Limb (tissue), 2 donors: ENCODE results near the gene TMTC3.

Source experiments
- DNase-seq, 2 donors: peaks; one replicate each; pipeline ENCODE4 v3.0.0-alpha.2; 2016; ENCODE audit errors: extremely low spot score in 2 of 2

TMTC3 gene

DNA sequence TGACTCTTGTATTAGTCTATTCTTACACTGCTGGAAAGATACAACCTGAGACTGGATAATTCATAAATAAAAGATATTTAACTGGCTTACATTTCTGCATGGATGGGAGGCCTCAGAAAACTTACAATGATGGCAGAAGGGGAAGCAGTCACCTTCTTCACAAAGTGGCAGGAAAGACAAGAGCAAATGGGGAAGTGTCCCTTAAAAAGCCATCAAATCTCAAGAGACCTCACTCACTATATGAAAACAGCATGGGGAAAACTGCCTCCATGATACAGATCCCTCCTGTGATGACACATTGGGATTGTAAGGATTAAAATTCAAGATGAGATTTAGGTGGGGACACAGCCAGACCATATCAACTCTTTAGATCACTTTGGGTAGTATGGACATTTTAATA, 83.7 kb downstream of the TMTC3 start:
- DNase-seq = no peak

DNA sequence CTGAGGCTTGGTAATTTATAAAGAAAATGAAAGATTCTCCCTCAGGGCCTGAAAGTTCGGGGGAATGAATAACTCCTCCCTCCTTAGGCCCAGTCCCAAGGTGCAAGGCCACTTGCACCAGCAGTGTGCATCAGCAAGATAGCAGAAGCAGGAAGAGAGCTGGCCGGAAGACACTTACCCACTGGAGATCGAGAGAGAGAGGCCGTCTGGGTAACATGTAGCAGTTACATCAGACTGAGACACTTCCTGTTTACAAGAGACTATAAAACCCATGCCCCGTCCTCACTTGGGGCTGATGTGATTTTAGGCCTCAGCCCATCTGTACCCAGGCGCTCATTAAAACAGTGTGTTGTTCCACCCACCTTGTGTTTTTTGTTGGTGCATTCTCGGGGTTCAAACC, 85.2 kb downstream of the TMTC3 start:
- no peak for DNase-seq

DNA sequence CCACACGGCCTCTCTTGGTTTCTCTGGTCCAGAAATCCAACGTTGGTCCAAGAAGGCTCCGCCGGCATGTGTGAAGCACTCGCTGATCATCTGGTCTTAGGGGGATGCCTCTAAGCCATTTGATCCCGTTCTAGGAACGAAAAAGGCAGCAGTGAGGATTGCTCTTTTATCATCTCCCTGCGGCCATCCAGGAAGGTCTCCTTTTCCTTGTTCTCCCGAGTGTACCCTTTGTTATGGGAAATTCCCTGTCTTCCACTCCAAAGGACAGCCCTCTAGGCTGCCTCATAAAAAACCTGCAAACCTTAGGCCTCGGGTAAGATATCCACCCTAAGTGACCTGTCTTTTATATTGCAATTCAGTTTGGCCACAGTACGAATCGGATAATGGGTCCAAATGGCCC, 85.8 kb downstream of the TMTC3 start:
- no peak for DNase-seq

DNA sequence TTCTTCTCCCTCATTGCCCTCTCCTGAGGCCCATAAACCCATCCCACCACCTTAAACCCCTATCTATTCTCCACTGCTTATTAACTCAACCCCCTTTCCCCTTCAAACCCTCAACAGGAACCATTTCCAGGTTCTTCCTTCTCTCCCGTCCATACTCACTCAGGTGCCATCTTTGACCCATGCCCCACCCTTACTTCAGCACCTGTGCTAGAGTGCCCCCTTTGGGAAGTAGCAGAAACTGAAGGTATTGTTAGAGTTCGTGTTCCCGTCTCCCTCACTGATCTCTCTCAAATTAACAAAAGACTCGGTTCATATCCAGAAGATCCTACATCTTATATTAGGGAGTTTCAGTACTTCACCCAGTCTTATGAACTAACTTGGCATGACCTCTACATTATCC, 86.6 kb downstream of the TMTC3 start:
- DNase-seq = no peak

DNA sequence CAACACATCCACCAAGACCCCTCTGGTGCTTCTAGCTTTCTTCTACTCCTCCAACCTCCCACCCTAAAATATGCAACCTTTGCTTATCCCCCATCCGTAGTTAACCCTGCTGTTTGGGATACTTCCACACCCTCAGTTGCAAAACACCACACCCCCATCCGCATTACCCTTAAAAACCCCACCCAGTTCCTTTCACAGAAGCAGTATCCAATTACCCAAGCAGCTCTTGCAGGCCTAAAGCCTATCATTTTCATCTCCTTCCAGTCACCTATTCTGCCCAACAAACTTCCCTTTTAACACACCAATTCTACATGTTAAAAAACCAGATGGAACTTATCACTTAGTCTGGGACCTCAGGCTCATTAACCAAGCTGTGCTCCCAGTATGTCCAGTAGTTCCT, 88.2 kb downstream of the TMTC3 start:
- no peak for DNase-seq

DNA sequence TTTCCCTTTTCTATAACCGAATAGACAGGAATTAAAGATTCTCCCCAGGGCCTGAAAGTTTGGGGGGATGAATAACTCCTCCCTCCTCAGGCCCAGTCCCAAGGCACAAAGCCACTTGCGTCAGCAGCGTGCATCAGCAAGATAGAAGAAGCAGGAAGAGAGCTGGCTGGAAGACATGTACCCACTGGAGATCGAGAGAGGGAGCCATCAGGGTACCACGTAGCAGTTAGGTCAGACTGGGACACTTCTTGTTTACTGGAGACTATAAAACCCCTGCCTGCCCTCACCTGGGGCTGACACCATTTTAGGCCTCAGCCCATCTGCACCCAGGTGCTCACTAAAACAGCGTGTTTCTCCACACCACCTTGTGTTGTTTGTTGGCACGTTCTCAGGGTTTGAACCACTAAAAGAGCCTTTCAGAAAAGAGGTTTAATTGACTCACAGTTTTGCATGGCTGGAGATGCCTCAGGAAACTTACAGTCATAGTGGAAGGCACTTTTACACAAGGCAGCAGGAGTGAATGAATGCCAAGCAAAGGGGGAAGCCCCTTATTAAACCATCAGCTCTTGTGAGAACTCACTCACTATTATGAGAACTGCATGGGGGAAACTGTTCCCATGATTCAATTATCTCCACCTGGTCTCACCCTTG, 93.2 kb downstream of the TMTC3 start:
- DNase-seq = no peak

DNA sequence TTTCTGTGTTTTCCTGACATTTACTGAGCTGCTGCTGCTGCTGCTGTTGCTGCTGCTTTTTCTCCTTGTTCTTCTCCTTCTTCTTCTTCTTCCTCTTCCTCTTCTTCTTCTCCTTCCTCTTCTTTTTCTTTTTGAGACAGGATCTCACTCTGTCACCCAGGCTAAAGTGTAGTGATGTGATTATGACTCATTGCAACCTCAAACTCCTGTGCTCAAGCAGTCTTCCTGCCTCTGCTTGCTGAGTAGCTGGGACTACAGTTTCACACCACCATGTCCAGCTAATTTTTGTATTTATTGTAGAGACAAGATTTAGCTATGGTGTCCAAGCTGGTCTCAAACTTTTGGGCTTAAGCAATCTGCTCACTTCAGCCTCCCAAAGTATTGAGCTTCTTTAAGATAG, 95.8 kb downstream of the TMTC3 start:
- DNase-seq = no peak

DNA sequence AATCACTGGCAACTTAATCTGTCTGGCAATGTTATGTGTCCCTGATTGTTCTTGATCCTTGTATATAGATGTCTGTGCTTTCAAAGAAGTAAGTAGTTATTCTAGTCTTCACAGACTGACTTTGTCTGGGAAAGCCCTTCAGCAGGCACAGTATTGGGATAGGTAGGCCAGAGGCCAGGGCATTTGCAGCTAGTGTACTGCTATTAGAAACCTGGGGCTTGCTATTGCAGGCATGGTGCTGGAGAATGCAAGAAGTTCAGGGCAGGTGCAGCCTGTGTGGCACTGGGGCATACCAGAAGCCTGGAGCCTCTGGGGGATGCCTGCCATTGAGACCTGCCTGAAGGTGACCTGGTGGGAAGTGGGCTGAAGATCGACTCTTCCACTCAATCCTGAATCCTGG, 96.3 kb downstream of the TMTC3 start:
- no peak for DNase-seq

DNA sequence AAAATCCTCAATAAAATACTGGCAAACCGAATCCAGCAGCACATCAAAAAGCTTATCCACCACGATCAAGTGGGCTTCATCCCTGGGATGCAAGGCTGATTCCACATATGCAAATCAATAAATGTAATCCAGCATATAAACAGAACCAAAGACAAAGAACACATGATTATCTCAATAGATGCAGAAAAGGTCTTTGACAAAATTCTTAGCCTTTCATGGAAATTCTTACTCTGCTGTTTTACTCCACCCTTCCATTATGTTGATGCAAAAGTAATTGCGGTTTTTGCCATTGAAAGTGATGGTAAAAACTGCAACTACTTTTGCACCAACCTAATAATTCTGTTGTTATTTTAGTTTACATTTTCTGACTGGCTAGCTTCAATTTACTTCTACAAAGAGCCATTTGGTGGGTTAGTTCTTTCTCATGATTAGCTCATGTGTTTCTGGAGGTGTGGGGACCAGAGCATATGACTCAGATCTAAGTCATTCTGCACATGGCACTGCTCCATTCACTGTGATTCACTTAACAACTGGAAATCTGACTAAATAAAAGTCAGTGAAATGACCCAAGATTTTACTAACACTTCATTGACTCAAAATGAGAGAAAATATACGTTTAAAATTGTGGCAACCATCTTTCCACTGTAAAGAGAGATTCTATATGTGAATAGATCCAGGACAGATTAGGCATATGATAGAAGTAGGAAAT, 99.9 kb downstream of the TMTC3 start:
- DNase-seq = no peak

DNA sequence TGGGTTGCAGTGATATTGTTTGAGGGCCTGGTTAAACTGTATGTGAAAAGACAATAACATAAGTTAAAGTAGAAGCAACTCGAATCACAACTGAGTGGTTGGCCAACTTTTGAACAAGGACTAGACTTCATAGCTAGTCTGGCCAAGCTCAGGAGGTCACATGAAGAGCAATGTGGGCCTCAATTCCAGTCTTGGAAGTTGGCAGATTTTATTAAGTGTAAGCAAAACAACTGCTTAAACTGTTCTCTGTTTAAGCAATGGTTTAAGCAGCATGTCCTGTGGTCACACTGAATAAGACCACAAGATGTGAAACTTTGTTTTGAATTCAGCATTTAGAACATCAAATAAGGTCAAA, 100.4 kb downstream of the TMTC3 start:
- DNase-seq = no peak

DNA sequence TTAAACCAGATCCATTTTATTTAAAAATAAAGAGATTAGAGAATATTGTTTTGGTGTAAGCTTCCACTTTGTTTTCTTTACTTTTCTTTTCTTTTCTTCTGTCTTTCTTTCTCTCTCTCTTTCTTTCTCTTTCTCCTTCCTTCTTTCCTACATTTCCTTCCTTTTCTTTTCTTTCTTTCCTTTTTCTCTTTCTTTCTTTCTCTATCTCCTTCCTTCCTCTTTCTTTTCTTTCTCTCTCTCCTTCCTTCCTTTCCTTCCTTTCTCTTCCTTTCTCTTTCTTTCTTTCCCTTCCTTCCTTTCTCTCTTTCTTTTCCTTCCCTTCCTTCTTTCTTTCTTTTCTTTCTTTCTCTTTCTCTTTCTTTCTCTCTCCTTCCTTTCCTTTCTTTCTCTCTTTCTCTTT, 100.8 kb downstream of the TMTC3 start:
- DNase-seq = no peak

DNA sequence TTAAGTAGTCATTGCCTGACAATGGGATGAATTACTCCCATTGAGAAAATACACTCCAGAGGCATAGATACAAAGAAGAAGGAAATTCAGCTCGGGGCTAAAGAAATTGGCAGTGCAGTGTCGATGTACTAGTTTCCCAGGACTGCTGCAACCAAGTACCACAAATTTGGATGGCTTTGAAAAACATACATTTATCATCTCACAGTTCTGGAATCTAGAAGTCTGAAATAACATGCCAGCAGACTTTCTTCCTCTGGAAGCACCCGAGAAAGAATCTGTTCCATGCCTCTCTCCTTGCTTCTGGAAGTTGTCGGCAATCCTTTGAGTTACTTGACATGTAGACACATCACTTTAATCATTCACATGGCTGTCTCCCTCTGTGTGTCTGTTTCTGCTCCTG, 101.9 kb downstream of the TMTC3 start:
- no peak for DNase-seq

DNA sequence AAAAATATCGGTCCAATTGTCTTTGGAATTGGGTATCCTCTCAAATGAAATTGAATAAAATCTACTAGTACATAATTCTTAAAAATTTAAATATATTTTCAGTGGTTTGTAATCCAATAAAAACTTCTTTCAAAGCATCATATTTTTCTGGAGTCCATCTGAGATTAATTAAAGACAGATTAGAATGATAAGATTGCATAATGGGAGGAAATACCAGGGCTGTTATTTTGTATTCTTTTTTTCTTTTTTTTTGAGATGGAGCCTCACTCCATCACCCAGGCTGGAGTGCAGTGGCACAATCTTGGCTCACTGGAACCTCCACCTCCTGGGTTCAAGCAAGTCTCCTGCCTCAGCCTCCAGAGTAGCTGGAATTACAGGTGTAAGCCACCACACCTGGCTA, 103.8 kb downstream of the TMTC3 start:
- DNase-seq = no peak

DNA sequence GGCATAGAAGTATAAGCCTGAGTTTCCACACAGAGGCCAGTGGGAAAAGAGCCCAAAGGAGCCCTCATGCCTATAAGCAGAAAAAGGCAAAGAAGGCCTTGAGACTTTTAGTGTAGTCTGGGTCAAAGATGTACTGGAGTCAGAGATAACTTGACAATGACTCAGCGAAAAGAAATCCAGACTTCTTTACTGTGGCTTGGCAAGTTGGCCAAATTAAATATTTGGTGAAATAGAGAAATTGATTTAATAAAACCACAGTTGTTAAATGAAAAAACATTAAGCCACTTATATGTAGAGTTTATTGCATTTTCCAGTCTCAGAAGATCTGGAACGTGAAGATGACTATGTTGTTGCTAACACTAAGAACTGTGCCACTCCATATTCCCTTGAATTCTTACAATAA, 105.1 kb downstream of the TMTC3 start:
- DNase-seq = no peak

DNA sequence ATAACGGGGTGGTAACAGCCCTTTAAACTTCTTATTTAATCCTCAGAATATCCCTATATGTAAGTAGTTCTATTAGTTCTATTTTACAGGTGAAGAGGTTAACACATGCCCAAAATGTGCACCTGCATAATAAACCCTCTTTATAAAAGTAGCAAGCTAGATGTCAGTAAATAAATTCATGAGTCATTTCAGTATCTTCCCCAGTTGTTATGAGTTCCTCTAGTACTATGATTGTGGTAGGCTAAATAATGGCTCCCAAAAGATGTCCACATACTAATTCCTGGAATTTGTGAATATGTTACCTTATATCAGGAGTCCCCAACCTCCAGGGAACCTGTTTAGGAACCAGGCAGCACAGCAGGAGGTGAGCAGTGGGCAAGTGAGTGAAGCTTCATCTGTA, 106.5 kb downstream of the TMTC3 start:
- DNase-seq = no peak
